ENCODE data around the gene CIDEC.
"Not testable (repeated sequence)": the region's sequence is repeated elsewhere in the genome, so short reads cannot be mapped to it uniquely, and the experiment has no call there.

CIDEC gene

DNA sequence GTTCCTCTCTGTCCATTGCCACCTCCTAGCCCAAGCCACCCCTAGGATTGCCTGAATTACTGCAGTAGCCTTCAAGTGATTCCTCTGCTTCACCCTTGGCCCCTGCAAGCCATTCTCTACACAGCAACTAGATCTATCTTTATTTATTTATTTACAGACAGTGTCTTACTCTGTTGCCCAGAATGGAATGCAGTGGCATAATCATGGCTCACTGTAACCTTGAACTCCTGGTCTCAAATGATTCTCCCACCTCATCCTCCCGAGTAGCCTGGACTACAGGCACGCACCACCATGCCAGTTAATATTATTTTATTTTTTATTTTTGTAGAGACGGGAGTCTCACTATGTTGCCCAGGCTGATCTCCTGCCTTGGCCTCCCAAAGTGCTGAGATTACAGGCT lies 8.5 kb upstream of the CIDEC start:
- DNase-seq (ENCODE audit: low read depth, low spot score) = no peak
- no peak overlapping the region for H3K27ac ChIP-seq
- peaks cover 10% of the 10 kb centered on the region; the same call in 1 of the 2 replicates for H3K36me3 ChIP-seq (ENCODE audit: insufficient read depth, low read length)
- H3K9me3 ChIP-seq (ENCODE audit: low read depth, low read length) = no peaks in the 10 kb centered on the region
- no peak for TF ChIP-seq POLR2AphosphoS5 (IDR thresholded peaks at IDR 0.05; ENCODE audit: borderline replicate concordance, low read depth, low read length)
- TF ChIP-seq EZH2 (IDR thresholded peaks at IDR 0.05) = no peak
- no peak for TF ChIP-seq FOXP2 (optimal IDR thresholded peaks at IDR 0.05; ENCODE audit: control extremely low read depth, extremely low read length, insufficient read depth)
- H3K4me3 ChIP-seq = no peak overlapping the region
- H3K9ac ChIP-seq (ENCODE audit: insufficient read length) = no peak overlapping the region

DNA sequence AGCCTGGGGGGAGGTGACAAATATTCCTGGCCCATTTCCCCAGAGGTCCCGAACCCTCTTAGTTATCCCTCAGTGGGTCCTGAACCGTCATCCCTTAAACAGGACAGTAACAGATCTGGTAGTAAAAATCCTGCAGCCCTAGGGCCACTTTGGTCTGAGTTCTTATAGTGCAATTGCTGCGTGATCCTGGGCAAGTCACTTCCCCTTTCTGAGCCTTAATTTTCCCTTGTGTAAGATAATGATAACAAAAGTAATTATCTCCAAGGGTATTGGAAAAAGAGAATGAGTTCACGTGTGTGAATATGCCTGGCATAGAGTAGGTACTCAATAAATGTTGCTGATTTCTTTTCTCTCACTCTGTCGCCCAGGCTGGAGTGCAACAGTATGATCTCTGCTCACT lies 7.4 kb upstream of the CIDEC start:
- no peak for DNase-seq (ENCODE audit: low read depth, low spot score)
- Histone ChIP-seq H3K9me3 (ENCODE audit: low read depth, low read length) (no peaks in the 10 kb centered on the region), H3K9ac (ENCODE audit: insufficient read length) (no peak overlapping the region), H3K27ac (no peak overlapping the region), H3K36me3 (ENCODE audit: insufficient read depth, low read length) (peaks cover 2% of the 10 kb centered on the region; the same call in 1 of the 2 replicates), H3K4me3 (no peak overlapping the region)
- no peak for TF ChIP-seq POLR2AphosphoS5 (IDR thresholded peaks at IDR 0.05; ENCODE audit: borderline replicate concordance, low read depth, low read length)
- TF ChIP-seq FOXP2 (optimal IDR thresholded peaks at IDR 0.05; ENCODE audit: control extremely low read depth, extremely low read length, insufficient read depth) = no peak
- no peak for TF ChIP-seq EZH2 (IDR thresholded peaks at IDR 0.05)

DNA sequence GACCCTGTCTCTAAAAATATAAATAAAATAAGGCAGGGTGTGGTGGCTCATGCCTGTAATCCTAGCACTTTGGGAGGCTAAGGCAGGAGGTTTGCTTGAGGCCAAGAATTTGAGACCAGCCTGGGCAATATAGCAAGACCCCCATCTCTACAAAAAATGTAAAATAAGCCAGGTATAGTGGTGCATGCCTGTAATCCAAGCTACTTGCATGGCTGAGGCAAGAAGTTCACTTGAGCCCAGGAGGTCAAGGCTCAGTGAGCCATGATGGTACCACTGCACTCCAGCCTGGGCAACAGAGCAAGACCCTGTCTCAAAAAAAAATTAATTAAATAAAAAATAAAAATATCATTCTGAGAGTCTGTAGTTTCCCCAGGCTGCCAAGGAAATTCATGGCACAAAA lies 6.3 kb upstream of the CIDEC start:
- Histone ChIP-seq H3K4me3 (no peak overlapping the region), H3K9me3 (ENCODE audit: low read depth, low read length) (no peaks in the 10 kb centered on the region), H3K9ac (ENCODE audit: insufficient read length) (no peak overlapping the region), H3K36me3 (ENCODE audit: insufficient read depth, low read length) (no peaks in the 10 kb centered on the region), H3K27ac (no peak overlapping the region)
- TF ChIP-seq EZH2 (IDR thresholded peaks at IDR 0.05) (no peak), FOXP2 (optimal IDR thresholded peaks at IDR 0.05; ENCODE audit: control extremely low read depth, extremely low read length, insufficient read depth) (no peak), POLR2AphosphoS5 (IDR thresholded peaks at IDR 0.05; ENCODE audit: borderline replicate concordance, low read depth, low read length) (no peak)
- DNase-seq (ENCODE audit: low read depth, low spot score) = no peak

DNA sequence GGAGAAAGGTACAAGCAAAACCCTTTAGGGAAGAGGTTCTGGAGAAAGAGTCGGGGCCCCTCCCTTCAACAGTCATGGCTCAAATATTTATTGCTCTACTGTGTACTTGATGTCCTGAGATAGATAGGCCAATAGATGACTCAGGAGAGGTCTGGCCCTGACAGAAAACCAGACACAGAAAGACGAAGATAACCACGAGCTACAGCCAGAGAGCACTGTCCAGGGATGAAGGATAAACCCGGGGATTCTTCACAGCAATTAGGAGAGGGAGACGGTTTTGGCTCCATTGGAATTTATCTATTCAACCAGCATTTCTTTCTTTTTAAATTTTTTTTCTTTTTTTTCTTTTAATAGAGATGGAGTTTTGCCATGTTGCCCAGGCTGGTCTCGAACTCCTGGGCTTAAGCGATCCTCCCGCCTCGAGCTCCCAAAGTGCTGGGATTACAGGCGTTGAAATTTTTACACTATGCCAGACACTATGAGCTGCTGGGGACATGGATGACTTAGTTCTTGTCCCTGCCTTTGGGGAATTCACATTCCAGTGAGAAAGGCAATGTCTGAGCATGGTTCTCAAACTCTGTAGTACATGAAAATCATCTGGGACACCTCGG lies 4.6 kb upstream of the CIDEC start:
- H3K36me3 ChIP-seq (ENCODE audit: insufficient read depth, low read length) = no peaks in the 10 kb centered on the region
- no peak overlapping the region for H3K4me3 ChIP-seq
- H3K9me3 ChIP-seq (ENCODE audit: low read depth, low read length) = no peaks in the 10 kb centered on the region
- TF ChIP-seq EZH2 (IDR thresholded peaks at IDR 0.05) (no peak), POLR2AphosphoS5 (IDR thresholded peaks at IDR 0.05; ENCODE audit: borderline replicate concordance, low read depth, low read length) (no peak)
- no peak for DNase-seq (ENCODE audit: low read depth, low spot score)
- no peak overlapping the region for H3K9ac ChIP-seq (ENCODE audit: insufficient read length)
- H3K27ac ChIP-seq = no peak overlapping the region

DNA sequence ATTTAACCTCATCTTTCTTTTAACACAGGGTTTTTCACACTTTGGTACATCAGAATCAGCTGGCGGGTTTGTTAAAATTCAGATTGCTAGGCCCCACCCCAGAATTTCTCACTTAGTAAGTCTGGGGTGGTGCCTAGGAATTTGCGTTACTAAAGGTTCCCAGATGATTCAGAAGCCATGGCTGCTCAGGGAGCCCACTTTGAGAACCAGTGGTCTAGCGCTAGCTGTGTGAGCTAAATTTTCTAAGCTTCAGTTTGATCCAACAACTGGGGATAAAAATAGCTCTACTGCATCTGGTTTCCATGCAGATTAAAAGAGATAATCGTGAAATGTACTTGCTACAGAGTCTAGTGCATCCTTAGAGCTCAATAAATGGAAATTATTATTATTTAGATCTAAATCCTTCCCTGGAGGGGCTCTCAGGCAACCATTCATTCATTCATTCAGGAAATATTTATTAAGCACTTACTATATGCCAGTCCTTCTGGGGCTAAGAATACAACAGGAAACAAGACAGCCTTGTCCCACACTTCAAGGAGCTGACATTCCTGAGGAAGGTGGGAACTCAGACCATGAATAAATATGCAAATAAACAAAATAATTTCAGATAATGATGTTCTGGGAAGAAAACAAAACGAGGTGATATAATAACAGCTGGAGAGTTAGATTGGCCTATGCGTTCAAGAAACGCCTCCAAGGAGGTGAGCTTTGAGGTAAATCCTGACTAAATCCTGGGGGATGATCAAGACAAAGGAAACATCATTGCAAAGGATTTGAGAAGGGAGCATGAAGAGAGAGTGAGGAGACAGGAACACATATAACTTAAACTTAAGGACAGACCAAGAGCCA lies 3.9 kb upstream of the CIDEC start:
- H3K9me3 ChIP-seq (ENCODE audit: low read depth, low read length) = no peaks in the 10 kb centered on the region
- no peak overlapping the region for H3K4me3 ChIP-seq
- H3K9ac ChIP-seq (ENCODE audit: insufficient read length) = no peak overlapping the region
- no peak overlapping the region for H3K27ac ChIP-seq
- DNase-seq (ENCODE audit: low read depth, low spot score) = no peak
- H3K36me3 ChIP-seq (ENCODE audit: insufficient read depth, low read length) = no peaks in the 10 kb centered on the region
- TF ChIP-seq EZH2 (IDR thresholded peaks at IDR 0.05) = no peak
- TF ChIP-seq POLR2AphosphoS5 (IDR thresholded peaks at IDR 0.05; ENCODE audit: borderline replicate concordance, low read depth, low read length) = no peak

DNA sequence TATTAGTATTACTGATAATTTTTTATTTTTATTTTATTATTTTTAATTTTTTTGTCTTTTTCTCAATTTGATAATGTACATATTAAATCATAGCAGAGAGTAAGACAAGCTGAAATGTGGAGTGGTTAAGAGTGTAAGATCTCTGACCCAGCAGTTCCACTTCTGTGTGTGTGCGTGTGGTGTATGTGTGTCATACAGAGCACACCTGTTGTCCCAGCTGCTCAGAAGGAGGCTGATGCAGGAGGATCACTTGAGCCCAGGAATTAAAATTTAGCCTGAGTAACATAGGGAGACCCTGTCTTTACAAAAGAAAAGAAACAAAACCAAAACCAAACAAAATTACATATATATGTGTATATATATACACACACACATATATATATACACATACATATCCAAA lies 1.4 kb upstream of the CIDEC start:
- Histone ChIP-seq H3K9me3 (ENCODE audit: low read depth, low read length) (no peaks in the 10 kb centered on the region), H3K36me3 (ENCODE audit: insufficient read depth, low read length) (no peaks in the 10 kb centered on the region), H3K4me3 (no peak overlapping the region), H3K27ac (no peak overlapping the region), H3K9ac (ENCODE audit: insufficient read length) (no peak overlapping the region)
- no peak for DNase-seq (ENCODE audit: low read depth, low spot score)
- TF ChIP-seq POLR2AphosphoS5 (IDR thresholded peaks at IDR 0.05; ENCODE audit: borderline replicate concordance, low read depth, low read length) (no peak), EZH2 (IDR thresholded peaks at IDR 0.05) (no peak), FOXP2 (optimal IDR thresholded peaks at IDR 0.05; ENCODE audit: control extremely low read depth, extremely low read length, insufficient read depth) (no peak)

DNA sequence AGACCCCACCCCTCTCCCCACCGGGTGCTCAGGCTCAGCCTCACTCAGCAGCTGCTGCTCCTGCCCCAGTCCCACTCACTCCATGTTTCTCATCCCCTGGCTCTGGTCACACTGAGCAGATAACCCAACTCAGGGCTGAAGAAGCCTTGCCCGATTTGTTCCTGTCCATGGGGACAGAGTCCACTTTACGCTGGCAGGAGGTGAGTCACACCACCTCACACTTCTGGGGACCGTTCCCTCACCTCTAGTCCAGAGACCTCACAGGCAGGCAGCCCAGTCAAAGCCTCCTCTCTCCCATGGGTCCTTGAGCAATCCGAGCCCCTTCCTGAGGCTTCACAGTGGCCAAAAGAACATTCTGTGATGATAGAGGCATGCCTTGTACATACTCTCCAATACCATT lies 1.4 kb downstream of the CIDEC start:
- Histone ChIP-seq H3K27ac (no peak overlapping the region), H3K36me3 (ENCODE audit: insufficient read depth, low read length) (no peaks in the 10 kb centered on the region), H3K9ac (ENCODE audit: insufficient read length) (no peak overlapping the region), H3K4me3 (no peak overlapping the region), H3K9me3 (ENCODE audit: low read depth, low read length) (no peaks in the 10 kb centered on the region)
- no peak for DNase-seq (ENCODE audit: low read depth, low spot score)
- TF ChIP-seq FOXP2 (optimal IDR thresholded peaks at IDR 0.05; ENCODE audit: control extremely low read depth, extremely low read length, insufficient read depth) = no peak
- TF ChIP-seq POLR2AphosphoS5 (IDR thresholded peaks at IDR 0.05; ENCODE audit: borderline replicate concordance, low read depth, low read length) = no peak
- TF ChIP-seq EZH2 (IDR thresholded peaks at IDR 0.05) = no peak

DNA sequence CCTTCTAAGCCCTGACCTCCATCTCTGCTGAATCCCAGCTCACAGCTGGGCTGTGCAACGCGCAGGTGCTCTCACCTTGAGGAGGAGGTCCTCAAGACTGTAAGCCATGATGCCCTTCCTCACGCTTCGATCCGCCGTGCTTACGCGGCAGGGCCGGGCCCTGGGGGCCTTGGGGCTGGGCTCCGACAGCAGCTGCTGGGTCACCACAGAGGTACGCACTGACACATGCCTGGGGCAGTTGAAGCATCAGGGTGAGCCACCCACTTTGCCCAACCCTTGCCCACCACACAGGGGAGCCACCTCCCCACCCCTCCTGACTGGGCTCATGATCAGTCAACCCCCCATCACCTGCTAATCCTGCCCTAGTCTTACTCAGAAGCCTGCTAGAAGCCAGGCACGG lies 3.1 kb downstream of the CIDEC start:
- Histone ChIP-seq H3K27ac (no peak overlapping the region), H3K36me3 (ENCODE audit: insufficient read depth, low read length) (no peaks in the 10 kb centered on the region), H3K9ac (ENCODE audit: insufficient read length) (no peak overlapping the region), H3K9me3 (ENCODE audit: low read depth, low read length) (no peaks in the 10 kb centered on the region), H3K4me3 (no peak overlapping the region)
- no peak for DNase-seq (ENCODE audit: low read depth, low spot score)
- no peak for TF ChIP-seq EZH2 (IDR thresholded peaks at IDR 0.05)
- no peak for TF ChIP-seq POLR2AphosphoS5 (IDR thresholded peaks at IDR 0.05; ENCODE audit: borderline replicate concordance, low read depth, low read length)
- no peak for TF ChIP-seq FOXP2 (optimal IDR thresholded peaks at IDR 0.05; ENCODE audit: control extremely low read depth, extremely low read length, insufficient read depth)

DNA sequence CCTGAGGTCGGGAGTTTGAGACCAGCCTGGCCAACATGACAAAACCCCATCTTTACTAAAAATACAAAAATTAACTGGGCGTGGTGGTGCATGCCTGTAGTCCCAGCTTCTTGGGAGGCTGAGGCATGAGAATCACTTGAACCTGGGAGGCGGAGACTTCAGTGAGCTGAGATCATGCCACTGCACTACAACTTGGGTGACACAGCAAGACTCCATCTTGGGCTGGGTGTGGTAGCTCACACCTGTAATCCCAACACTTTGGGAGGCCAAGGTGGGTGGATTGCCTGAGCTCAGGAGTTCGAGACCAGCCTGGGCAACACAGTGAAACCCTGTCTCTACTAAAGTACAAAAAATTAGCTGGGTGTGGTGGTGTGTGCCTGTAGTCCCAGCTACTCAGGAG lies 3.8 kb downstream of the CIDEC start:
- H3K36me3 ChIP-seq (ENCODE audit: insufficient read depth, low read length); H3K9me3 ChIP-seq (ENCODE audit: low read depth, low read length); H3K4me3 ChIP-seq; H3K27ac ChIP-seq; DNase-seq (ENCODE audit: low read depth, low spot score); H3K9ac ChIP-seq (ENCODE audit: insufficient read length): not testable (repeated sequence)
